Smooth muscle cell (in vitro differentiated cells): ENCODE measurements around the gene AVEN. TPM values are rescaled to one million over a fixed set of nuclear protein-coding genes. Genes with fewer than 3 reads are reported as not detected.

ENCODE experiments used
- DNase-seq: peaks from one replicate; lab custom pipeline; 2025; ENCODE audit not compliant: unreplicated experiment; lab: John Stamatoyannopoulos, UW
- H2AFZ ChIP-seq: fragments of 200-600 bp; sonication (generic); 2 replicates; pipeline ENCODE4 v1.6.0; 2016; ENCODE audit warnings: antibody characterized with exemption, low read depth, mild to moderate bottlenecking
- H3F3A ChIP-seq: fragments of 200-600 bp; sonication (generic); 2 replicates; pipeline ENCODE4 v1.6.0; 2017; ENCODE audit warnings: antibody characterized with exemption, low read depth
- H3K27ac ChIP-seq: fragments of 200-600 bp; sonication (generic); 2 replicates; pipeline ENCODE4 v1.5.1; 2016; ENCODE audit warnings: low read depth, mild to moderate bottlenecking
- H3K27me3 ChIP-seq: fragments of 200-600 bp; sonication (generic); 2 replicates; pipeline ENCODE4 v1.6.1; 2016; ENCODE audit warnings: low read depth, mild to moderate bottlenecking
- H3K36me3 ChIP-seq: fragments of 200-600 bp; sonication (generic); 2 replicates; pipeline ENCODE4 v1.5.1; 2016; ENCODE audit warnings: low read depth
- H3K4me1 ChIP-seq: fragments of 200-600 bp; sonication (generic); 2 replicates; pipeline ENCODE4 v1.5.1; 2016; ENCODE audit warnings: low read depth
- H3K4me2 ChIP-seq: fragments of 200-600 bp; sonication (generic); 2 replicates; pipeline ENCODE4 v1.6.0; 2016; ENCODE audit warnings: mild to moderate bottlenecking
- H3K4me3 ChIP-seq: fragments of 200-600 bp; sonication (generic); 2 replicates; pipeline ENCODE4 v1.5.1; 2016; ENCODE audit warnings: mild to moderate bottlenecking
- H3K79me2 ChIP-seq: fragments of 200-600 bp; sonication (generic); 2 replicates; pipeline ENCODE4 v1.6.0; 2016; ENCODE audit warnings: low read depth, mild to moderate bottlenecking
- H3K9ac ChIP-seq: fragments of 200-600 bp; sonication (generic); 2 replicates; pipeline ENCODE4 v1.6.0; 2016; ENCODE audit warnings: low read depth
- H3K9me3 ChIP-seq: fragments of 200-600 bp; sonication (generic); replicated peaks from 2 replicates; pipeline ENCODE4 v1.5.1; 2016; ENCODE audit warnings: low read depth
- H4K20me1 ChIP-seq: fragments of 200-600 bp; sonication (generic); 2 replicates; pipeline ENCODE4 v1.6.0; 2016; ENCODE audit warnings: low read depth
- WGBS: methylation state at CpG from one replicate; pipeline ENCODE4 v1.1.7; 2016; ENCODE audit warnings: low lambda C conversion rate; 5-methylcytosine and 5-hydroxymethylcytosine counted together
- polyA plus RNA-seq: library from polyadenylated mRNA; unstranded; fragments of >200 nt; fragmentation: Nextera tagmentation; extraction: Ambion mirVana; gene quantifications from 2 replicates; pipeline ENCODE4 v1.2.1, GENCODE V29; 2016
- total RNA-seq: library from RNA; depleted of rRNA; stranded (reverse); fragments of >200 nt; gene quantifications from 2 replicates; pipeline ENCODE4 v1.2.3, GENCODE V29; 2014
- TF ChIP-seq, protein P1 (sequence below): fragments of 200-600 bp; sonication (generic); IDR thresholded peaks from 2 replicates; pipeline ENCODE4 v1.5.1; 2017; ENCODE audit warnings: borderline replicate concordance, mild to moderate bottlenecking, antibody characterized with exemption; ENCODE audit not compliant: insufficient read depth, poor library complexity, severe bottlenecking

The AVEN gene
- total and polyA plus RNA-seq, 2 experiments from 2014 or later, result 10.6 to 15.7 TPM

DNA sequence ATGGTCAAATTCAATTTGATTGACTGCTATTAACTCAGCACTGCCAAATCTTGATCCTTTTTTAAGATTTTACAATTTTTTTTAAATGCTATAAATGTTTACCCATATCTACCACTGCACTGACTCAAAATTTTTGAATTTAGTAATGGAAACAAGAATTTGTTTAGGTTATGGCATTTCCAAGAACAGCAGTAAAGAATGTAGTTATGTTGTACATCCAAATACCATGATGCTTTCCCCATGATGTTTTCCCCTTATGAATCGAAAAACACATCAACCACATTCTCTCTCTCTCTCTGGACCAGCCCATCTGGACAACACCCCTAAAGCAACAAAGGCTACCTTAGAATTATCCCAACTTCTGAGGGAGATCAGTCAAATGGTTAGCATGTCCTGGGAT is 56.5 kb downstream of the AVEN start:
- peaks cover 3% of the 10 kb centered on the region for H3K4me1 ChIP-seq
- no peaks in the 10 kb centered on the region for H3K27me3 ChIP-seq
- H3K27ac ChIP-seq, result no peak overlapping the region
- WGBS, result 91% methylated on average over 1 of the region's 1 CpG
- no peaks in the 10 kb centered on the region for H3K36me3 ChIP-seq
- no peak overlapping the region for H3K4me2 ChIP-seq
- H4K20me1 ChIP-seq, result no peaks in the 10 kb centered on the region
- H3K9me3 ChIP-seq, result no peaks in the 10 kb centered on the region
- DNase-seq, result no peak
- H2AFZ ChIP-seq, result no peak overlapping the region
- no peaks in the 10 kb centered on the region for H3F3A ChIP-seq
- no peaks in the 10 kb centered on the region for H3K79me2 ChIP-seq
- H3K9ac ChIP-seq, result no peak overlapping the region
- H3K4me3 ChIP-seq, result no peak overlapping the region
- TF ChIP-seq, protein P1, sequence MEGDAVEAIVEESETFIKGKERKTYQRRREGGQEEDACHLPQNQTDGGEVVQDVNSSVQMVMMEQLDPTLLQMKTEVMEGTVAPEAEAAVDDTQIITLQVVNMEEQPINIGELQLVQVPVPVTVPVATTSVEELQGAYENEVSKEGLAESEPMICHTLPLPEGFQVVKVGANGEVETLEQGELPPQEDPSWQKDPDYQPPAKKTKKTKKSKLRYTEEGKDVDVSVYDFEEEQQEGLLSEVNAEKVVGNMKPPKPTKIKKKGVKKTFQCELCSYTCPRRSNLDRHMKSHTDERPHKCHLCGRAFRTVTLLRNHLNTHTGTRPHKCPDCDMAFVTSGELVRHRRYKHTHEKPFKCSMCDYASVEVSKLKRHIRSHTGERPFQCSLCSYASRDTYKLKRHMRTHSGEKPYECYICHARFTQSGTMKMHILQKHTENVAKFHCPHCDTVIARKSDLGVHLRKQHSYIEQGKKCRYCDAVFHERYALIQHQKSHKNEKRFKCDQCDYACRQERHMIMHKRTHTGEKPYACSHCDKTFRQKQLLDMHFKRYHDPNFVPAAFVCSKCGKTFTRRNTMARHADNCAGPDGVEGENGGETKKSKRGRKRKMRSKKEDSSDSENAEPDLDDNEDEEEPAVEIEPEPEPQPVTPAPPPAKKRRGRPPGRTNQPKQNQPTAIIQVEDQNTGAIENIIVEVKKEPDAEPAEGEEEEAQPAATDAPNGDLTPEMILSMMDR, result no peak

GRCh38 chr15:33980159-33980558 is 58.8 kb downstream of the AVEN start:
- H2AFZ ChIP-seq, result no peak overlapping the region
- H3K27ac ChIP-seq, result no peak overlapping the region
- H3F3A ChIP-seq, result no peaks in the 10 kb centered on the region
- no peaks in the 10 kb centered on the region for H3K27me3 ChIP-seq
- no peaks in the 10 kb centered on the region for H3K36me3 ChIP-seq
- no peaks in the 10 kb centered on the region for H3K79me2 ChIP-seq
- TF ChIP-seq, protein P1, result no peak
- no peak overlapping the region for H3K9ac ChIP-seq
- no peak overlapping the region for H3K4me2 ChIP-seq
- WGBS, result 62% methylated on average over 7 of the region's 7 CpGs
- H3K9me3 ChIP-seq, result no peaks in the 10 kb centered on the region
- no peak for DNase-seq
- H3K4me1 ChIP-seq, result no peaks in the 10 kb centered on the region
- no peak overlapping the region for H3K4me3 ChIP-seq
- no peaks in the 10 kb centered on the region for H4K20me1 ChIP-seq

DNA sequence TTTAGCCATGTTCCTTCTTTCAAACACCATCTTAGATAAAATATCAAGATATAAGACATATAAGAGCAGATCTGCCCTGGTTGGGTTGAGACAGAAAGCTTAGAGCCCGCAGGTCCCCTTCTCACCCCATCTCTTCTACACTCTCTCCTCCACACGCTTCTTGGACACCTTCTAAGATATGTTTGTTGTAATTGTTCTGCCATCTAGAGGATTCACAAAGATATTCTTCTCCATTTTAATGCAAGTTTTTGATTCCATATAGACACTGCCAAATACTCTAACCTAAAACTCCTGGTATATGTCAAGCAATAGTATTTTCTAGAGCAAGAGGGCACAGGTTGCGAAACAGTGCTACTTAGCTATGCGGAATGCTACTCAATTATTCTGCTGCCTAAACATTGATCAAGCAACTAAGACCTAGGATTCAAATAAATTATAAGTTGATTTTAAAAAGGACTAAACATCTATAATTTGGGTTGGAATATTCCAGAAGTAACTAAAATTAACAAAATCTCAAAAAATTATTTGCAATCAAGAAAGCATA is 63.9 kb downstream of the AVEN start:
- DNase-seq, result no peak
- Histone ChIP-seq H3K36me3 (no peaks in the 10 kb centered on the region), H3K27me3 (no peaks in the 10 kb centered on the region), H3K79me2 (no peaks in the 10 kb centered on the region), H3K4me3 (no peak overlapping the region), H4K20me1 (no peaks in the 10 kb centered on the region), H3F3A (no peaks in the 10 kb centered on the region), H3K27ac (no peak overlapping the region), H2AFZ (no peak overlapping the region), H3K4me2 (no peak overlapping the region), H3K9ac (no peak overlapping the region), H3K9me3 (no peaks in the 10 kb centered on the region), H3K4me1 (no peaks in the 10 kb centered on the region)
- TF ChIP-seq, protein P1, result no peak
- 91% methylated on average over 4 of the region's 4 CpGs for WGBS

GRCh38 chr15:33971811-33972210 is 67.2 kb downstream of the AVEN start:
- no peaks in the 10 kb centered on the region for H3K27me3 ChIP-seq
- H4K20me1 ChIP-seq, result no peaks in the 10 kb centered on the region
- H3K9me3 ChIP-seq, result no peaks in the 10 kb centered on the region
- no peaks in the 10 kb centered on the region for H3K4me1 ChIP-seq
- H3F3A ChIP-seq, result no peaks in the 10 kb centered on the region
- H3K36me3 ChIP-seq, result no peaks in the 10 kb centered on the region
- no peak overlapping the region for H3K27ac ChIP-seq
- no peak overlapping the region for H3K4me2 ChIP-seq
- WGBS, result 87% methylated on average over 2 of the region's 2 CpGs
- H2AFZ ChIP-seq, result no peak overlapping the region
- DNase-seq, result no peak
- no peaks in the 10 kb centered on the region for H3K79me2 ChIP-seq
- TF ChIP-seq, protein P1, result no peak
- H3K4me3 ChIP-seq, result no peak overlapping the region
- H3K9ac ChIP-seq, result no peak overlapping the region
